Testis (tissue), 3 donors: Measurements from ENCODE around the gene ZNF248. TPM values are rescaled to one million over a fixed set of nuclear protein-coding genes. Genes with fewer than 3 reads are reported as not detected.
"Not testable (repeated sequence)": the region's sequence is repeated elsewhere in the genome, so short reads cannot be mapped to it uniquely, and the experiment has no call there.

Experiments
- DNase-seq: peaks from one replicate; pipeline ENCODE4 v3.0.0-alpha.2; 2019
- H3K27ac ChIP-seq, 2 donors: fragments of 200-600 bp; sonication (generic); one replicate each; pipeline ENCODE4 v1.5.1; 2019
- H3K27me3 ChIP-seq: fragments of 200-600 bp; sonication (generic); one replicate; pipeline ENCODE4 v1.5.1; 2019
- H3K36me3 ChIP-seq: fragments of 200-600 bp; sonication (generic); one replicate; pipeline ENCODE4 v1.5.1; 2017; ENCODE audit warnings: low read depth; ENCODE audit errors: missing control alignments
- H3K4me1 ChIP-seq: fragments of 200-600 bp; sonication (generic); one replicate; pipeline ENCODE4 v1.5.1; 2019
- H3K4me3 ChIP-seq, 2 donors: fragments of 200-600 bp; sonication (generic); one replicate each; pipeline ENCODE4 v1.5.1; 2017 to 2019
- H3K9me3 ChIP-seq: fragments of 200-600 bp; sonication (generic); one replicate; pipeline ENCODE4 v1.5.1; 2017
- CTCF ChIP-seq, 3 experiments: fragments of 450-650 bp in 2 of 3; fragments of 200-600 bp in 1 of 3; sonication (generic) in 1 of 3; IDR thresholded peaks; one replicate each; pipeline ENCODE4 v1.5.1; 2016 to 2019; ENCODE audit warnings: antibody characterized with exemption in 3 of 3, mild to moderate bottlenecking in 2 of 3, moderate library complexity in 1 of 3
- POLR2A ChIP-seq: fragments of 450-650 bp; IDR thresholded peaks from one replicate; pipeline ENCODE4 v1.6.1; 2017; ENCODE audit warnings: antibody characterized with exemption, mild to moderate bottlenecking, moderate library complexity
- WGBS, 2 donors: methylation state at CpG; one replicate each; pipeline ENCODE4 v1.1.5; 2018; 5-methylcytosine and 5-hydroxymethylcytosine counted together
- intact Hi-C: fragments of 100-400 bp; cut with DNase I; formaldehyde crosslinking; loops from one replicate; pipeline ENCODE4 v1.15.1; 2023; ENCODE audit warnings: low total_unique reads
- polyA plus RNA-seq: library from polyadenylated mRNA; stranded (reverse); fragments of 350-450 nt; fragmentation: Illumina TruSeq; extraction: RNeasy Lipid Tissue Mini Kit (QIAGEN cat#74804); gene quantifications from one replicate; pipeline ENCODE4 v1.2.3, GENCODE V29; 2014; ENCODE audit warnings: low read depth, low replicate concordance; ENCODE audit not compliant: insufficient read depth
- total RNA-seq, 2 donors: library from RNA; depleted of rRNA; stranded (reverse); fragments of >200 nt; gene quantifications; one replicate each; pipeline ENCODE4 v1.2.3, GENCODE V29; 2016

ZNF248 gene
- total and polyA plus RNA-seq, 3 donors from 2014 or later = 13.5 to 25.2 (median 24.2) TPM

GRCh38 chr10:37741831-37742230, 115.6 kb downstream of the ZNF248 start:
- TF ChIP-seq POLR2A = no peak
- TF ChIP-seq CTCF (IDR thresholded peaks at IDR 0.05) = no peak
- Histone ChIP-seq H3K27me3 (no peaks in the 10 kb centered on the region), H3K4me1 (no peaks in the 10 kb centered on the region), H3K9me3 (no peaks in the 10 kb centered on the region), H3K27ac (no peak overlapping the region), H3K4me3 (no peak overlapping the region), H3K36me3 (no peaks in the 10 kb centered on the region)
- no peak for DNase-seq
- intact Hi-C loops = no loop called here
- 69 to 82% methylated on average over 5 of the region's 5 CpGs for WGBS, 2 donors

- Histone ChIP-seq H3K36me3 (no peaks in the 10 kb centered on the region), H3K27me3 (no peaks in the 10 kb centered on the region), H3K4me1 (no peaks in the 10 kb centered on the region), H3K9me3 (no peaks in the 10 kb centered on the region), H3K27ac (no peak overlapping the region), H3K4me3 (no peak overlapping the region)
- intact Hi-C loops = no loop called here
- no peak for TF ChIP-seq POLR2A
- TF ChIP-seq CTCF (IDR thresholded peaks at IDR 0.05) = no peak
- no peak for DNase-seq
- 71 to 76% methylated on average over 3 of the region's 3 CpGs for WGBS, 2 donors
Measured at GRCh38 chr10:37739181-37739580, 118.2 kb downstream of the ZNF248 start.

GRCh38 chr10:37738241-37738640, 119.2 kb downstream of the ZNF248 start:
- H3K27me3 ChIP-seq, H3K27ac ChIP-seq, H3K9me3 ChIP-seq, DNase-seq, H3K36me3 ChIP-seq, intact Hi-C loops, H3K4me1 ChIP-seq, H3K4me3 ChIP-seq: not testable (repeated sequence)
- 90 to 93% methylated on average over 12 to 16 of the region's 16 CpGs for WGBS, 2 donors

GRCh38 chr10:37737336-37737735, 120.1 kb downstream of the ZNF248 start:
- intact Hi-C loops = no loop called here

DNA sequence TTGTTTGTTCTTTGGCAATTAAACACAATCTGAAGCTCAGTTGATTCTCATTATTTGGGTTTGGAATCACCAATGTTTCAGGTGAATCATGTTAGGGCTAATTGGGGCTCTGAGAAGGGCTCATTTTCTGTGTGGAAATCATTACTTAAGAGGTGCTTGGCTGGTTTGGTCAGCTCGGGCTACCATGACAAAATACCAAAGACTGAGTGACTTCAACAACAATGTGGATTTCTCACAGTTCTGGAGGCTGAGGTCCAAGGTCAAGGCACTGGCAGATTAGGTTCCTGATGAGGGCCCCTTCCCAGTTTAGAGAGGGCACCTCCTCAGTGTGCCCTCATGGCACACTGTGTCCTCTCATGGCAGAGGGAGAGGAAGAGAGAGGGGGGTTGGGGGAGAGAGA, 121.3 kb downstream of the ZNF248 start:
- Histone ChIP-seq H3K4me3 (no peak overlapping the region), H3K27me3 (no peaks in the 10 kb centered on the region), H3K4me1 (no peaks in the 10 kb centered on the region), H3K36me3 (no peaks in the 10 kb centered on the region), H3K9me3 (no peaks in the 10 kb centered on the region), H3K27ac (no peak overlapping the region)
- 41 to 50% methylated on average over 1 of the region's 1 CpG for WGBS, 2 donors
- intact Hi-C loops = no loop called here
- DNase-seq = no peak
- TF ChIP-seq CTCF (IDR thresholded peaks at IDR 0.05) (no peak), POLR2A (no peak)

More at GRCh38 chr10:37737336-37737735, 120.1 kb downstream of the ZNF248 start:
- Histone ChIP-seq H3K9me3 (no peaks in the 10 kb centered on the region), H3K27me3 (no peaks in the 10 kb centered on the region), H3K27ac (no peak overlapping the region), H3K4me1 (no peaks in the 10 kb centered on the region), H3K4me3 (no peak overlapping the region), H3K36me3 (no peaks in the 10 kb centered on the region)
- no peak for TF ChIP-seq CTCF (IDR thresholded peaks at IDR 0.05)
- no peak for TF ChIP-seq POLR2A
- DNase-seq = no peak
- 89% methylated on average over 11 of the region's 15 CpGs; no CpG with 5 or more reads in 1 of the 2 donors for whole genome bisulfite sequencing, 2 donors
